ENCODE measurements around the gene CAPRIN1.

The CAPRIN1 gene

DNA sequence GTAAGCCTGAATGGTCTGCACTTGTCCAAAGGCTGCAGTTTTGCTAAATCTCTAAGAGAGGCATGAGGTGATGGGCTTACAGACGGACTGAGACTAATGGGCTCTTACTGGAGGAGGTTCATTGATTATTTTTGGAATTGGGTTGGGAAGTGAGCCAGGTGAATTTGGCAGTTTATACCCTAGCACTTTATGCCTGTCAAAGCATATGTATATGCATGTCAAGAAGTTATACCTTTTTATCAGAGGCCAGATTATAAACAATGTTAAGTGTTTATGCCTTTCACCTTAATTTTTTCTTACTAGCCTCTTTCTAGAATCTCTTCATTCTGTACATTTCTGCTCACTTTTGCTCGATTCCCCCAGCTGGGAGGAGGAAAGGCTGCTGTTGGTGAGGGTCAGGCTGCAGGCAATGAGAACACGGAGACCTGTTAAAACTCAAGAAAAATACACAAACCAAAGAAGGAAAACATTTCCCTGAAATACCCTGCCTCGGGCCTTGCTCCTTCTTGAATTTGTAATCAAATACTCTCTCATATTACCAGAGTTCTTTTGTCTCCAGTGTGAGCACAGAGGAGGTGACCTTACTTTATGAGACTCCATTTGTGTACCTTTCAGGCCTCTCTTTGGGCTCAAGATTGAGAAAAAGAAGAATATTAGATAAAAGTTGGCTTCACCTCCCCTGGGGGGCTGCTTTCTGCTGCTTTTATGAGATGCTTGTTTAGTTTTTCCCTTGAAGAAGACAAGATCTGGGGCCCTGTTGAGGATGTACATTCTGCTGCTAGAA, 73.5 kb downstream of the CAPRIN1 start:
- H3K36me3 ChIP-seq (ENCODE audit: insufficient read depth): peaks cover 24% of the 10 kb centered on the region; the same call in 1 of the 2 replicates
- no peak for TF ChIP-seq CTCF (conservative IDR thresholded peaks at IDR 0.05; ENCODE audit: low read depth, low read length)
- no peaks in the 10 kb centered on the region for H3K27me3 ChIP-seq (ENCODE audit: insufficient read depth, low read depth)
- no peaks in the 10 kb centered on the region for H3K4me1 ChIP-seq (ENCODE audit: low read depth, poor library complexity, severe bottlenecking)
- H2AFZ ChIP-seq (ENCODE audit: low read depth): no peak overlapping the region
- H3K27ac ChIP-seq: no peak overlapping the region
- H3K9ac ChIP-seq: no peak overlapping the region
- H4K20me1 ChIP-seq (ENCODE audit: insufficient read depth): no peaks in the 10 kb centered on the region
- no peak overlapping the region for H3K4me2 ChIP-seq
- H3K79me2 ChIP-seq (ENCODE audit: insufficient read depth, low read depth): no peaks in the 10 kb centered on the region
- H3K4me3 ChIP-seq (IDR thresholded peaks at IDR 0.05; ENCODE audit: insufficient read depth, low read depth, low read length): no peak overlapping the region

GRCh38 chr11:34126959-34127848, 75.7 kb downstream of the CAPRIN1 start:
- H2AFZ ChIP-seq (ENCODE audit: low read depth): no peak overlapping the region
- H3K9ac ChIP-seq: no peak overlapping the region
- peaks cover 24% of the 10 kb centered on the region; the same call in 1 of the 2 replicates for H3K36me3 ChIP-seq (ENCODE audit: insufficient read depth)
- H3K27me3 ChIP-seq (ENCODE audit: insufficient read depth, low read depth): no peaks in the 10 kb centered on the region
- no peaks in the 10 kb centered on the region for H3K4me1 ChIP-seq (ENCODE audit: low read depth, poor library complexity, severe bottlenecking)
- no peak overlapping the region for H3K4me2 ChIP-seq
- no peak overlapping the region for H3K27ac ChIP-seq
- TF ChIP-seq CTCF (conservative IDR thresholded peaks at IDR 0.05; ENCODE audit: low read depth, low read length): no peak
- H4K20me1 ChIP-seq (ENCODE audit: insufficient read depth): no peaks in the 10 kb centered on the region
- no peaks in the 10 kb centered on the region for H3K79me2 ChIP-seq (ENCODE audit: insufficient read depth, low read depth)
- H3K4me3 ChIP-seq (IDR thresholded peaks at IDR 0.05; ENCODE audit: insufficient read depth, low read depth, low read length): no peak overlapping the region

DNA sequence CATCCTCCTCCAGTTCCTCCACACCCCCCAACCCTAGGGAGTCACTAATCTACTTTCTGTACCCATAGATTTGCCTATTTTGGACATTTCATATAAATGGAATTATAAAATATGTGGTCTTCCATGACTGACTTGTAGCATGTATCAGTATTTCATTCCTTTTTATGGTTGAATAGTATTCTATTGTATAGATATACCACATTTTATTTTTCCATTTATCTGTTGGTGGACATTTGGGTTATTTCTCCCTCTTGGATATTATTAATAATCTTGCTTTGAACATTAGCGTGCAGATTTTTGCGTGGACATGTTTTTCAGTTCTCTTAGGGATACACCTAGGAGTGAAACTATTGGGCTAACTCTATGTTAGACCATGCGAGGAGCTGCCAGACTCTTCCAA, 77.3 kb downstream of the CAPRIN1 start:
- Histone ChIP-seq H3K9ac (no peak overlapping the region), H4K20me1 (ENCODE audit: insufficient read depth) (no peaks in the 10 kb centered on the region), H3K4me3 (IDR thresholded peaks at IDR 0.05; ENCODE audit: insufficient read depth, low read depth, low read length) (no peak overlapping the region), H3K27ac (no peak overlapping the region), H3K4me1 (ENCODE audit: low read depth, poor library complexity, severe bottlenecking) (no peaks in the 10 kb centered on the region), H3K79me2 (ENCODE audit: insufficient read depth, low read depth) (no peaks in the 10 kb centered on the region), H3K4me2 (no peak overlapping the region), H3K36me3 (ENCODE audit: insufficient read depth) (peaks cover 27% of the 10 kb centered on the region; the same call in 1 of the 2 replicates), H2AFZ (ENCODE audit: low read depth) (no peak overlapping the region), H3K27me3 (ENCODE audit: insufficient read depth, low read depth) (no peaks in the 10 kb centered on the region)
- TF ChIP-seq CTCF (conservative IDR thresholded peaks at IDR 0.05; ENCODE audit: low read depth, low read length): no peak

- Histone ChIP-seq H3K4me3 (IDR thresholded peaks at IDR 0.05; ENCODE audit: insufficient read depth, low read depth, low read length) (no peak overlapping the region), H3K79me2 (ENCODE audit: insufficient read depth, low read depth) (no peaks in the 10 kb centered on the region), H3K4me1 (ENCODE audit: low read depth, poor library complexity, severe bottlenecking) (no peaks in the 10 kb centered on the region), H3K36me3 (ENCODE audit: insufficient read depth) (peaks cover 14% of the 10 kb centered on the region; the same call in 1 of the 2 replicates), H3K27me3 (ENCODE audit: insufficient read depth, low read depth) (no peaks in the 10 kb centered on the region), H3K9ac (no peak overlapping the region), H4K20me1 (ENCODE audit: insufficient read depth) (no peaks in the 10 kb centered on the region; the same call in 1 of the 2 replicates), H3K27ac (no peak overlapping the region), H2AFZ (ENCODE audit: low read depth) (no peak overlapping the region), H3K4me2 (no peak overlapping the region)
- TF ChIP-seq CTCF (conservative IDR thresholded peaks at IDR 0.05; ENCODE audit: low read depth, low read length): no peak
Observed at GRCh38 chr11:34132261-34132965, 80.9 kb downstream of the CAPRIN1 start.

All from KMS-11 (cell line).